ENCODE data around the gene RTP5.
"Not testable (repeated sequence)": the region's sequence is repeated elsewhere in the genome, so short reads cannot be mapped to it uniquely, and the experiment has no call there.

RTP5 gene

DNA sequence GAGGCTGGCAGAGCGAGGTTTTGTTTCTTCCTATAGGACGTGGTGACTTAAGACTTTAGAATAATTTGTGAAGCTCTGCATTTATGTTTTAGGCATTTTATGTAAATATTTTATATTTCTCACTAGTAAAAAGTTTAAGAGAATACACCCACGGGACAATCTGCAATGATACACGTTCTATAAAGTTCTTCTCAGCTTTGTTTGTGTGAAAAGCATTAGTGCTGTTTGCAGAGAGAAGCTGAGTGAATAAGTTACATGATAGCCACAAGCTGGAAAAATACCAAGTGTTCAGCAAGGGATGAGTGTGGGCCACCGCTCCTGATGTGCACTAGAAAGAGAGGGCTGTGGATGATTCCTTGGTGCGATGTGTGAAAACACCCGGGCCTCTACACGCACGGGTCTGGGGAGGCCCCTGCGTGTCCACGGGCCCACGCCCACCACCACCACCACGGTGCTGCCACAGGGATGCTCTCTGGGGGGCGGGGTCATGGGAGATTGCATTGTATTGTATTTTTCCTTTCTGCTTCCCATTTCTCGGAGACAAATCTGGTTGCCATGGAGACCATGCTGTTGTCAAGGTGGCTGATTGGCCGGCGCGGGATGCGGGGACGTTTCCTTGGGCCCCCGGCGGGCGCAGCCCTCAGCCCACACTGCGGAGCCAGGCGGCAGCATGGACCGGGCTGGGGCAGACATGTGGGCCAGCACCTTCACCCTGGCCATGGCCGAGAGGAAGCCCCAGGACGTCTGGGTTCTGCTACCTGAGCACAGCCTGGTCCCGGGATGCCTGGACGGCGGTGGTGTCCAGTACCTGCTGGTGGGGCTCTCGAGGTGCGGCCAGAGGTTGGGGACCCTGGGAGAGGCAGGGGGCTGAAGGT, at the start of gene RTP5:
RTP5 (plus strand) TSS at position 643 of the 875 bp plus-strand sequence; CDS start at position 671, 28 bp downstream.
- DNase-seq (ENCODE audit: low read depth), result no peak

DNA sequence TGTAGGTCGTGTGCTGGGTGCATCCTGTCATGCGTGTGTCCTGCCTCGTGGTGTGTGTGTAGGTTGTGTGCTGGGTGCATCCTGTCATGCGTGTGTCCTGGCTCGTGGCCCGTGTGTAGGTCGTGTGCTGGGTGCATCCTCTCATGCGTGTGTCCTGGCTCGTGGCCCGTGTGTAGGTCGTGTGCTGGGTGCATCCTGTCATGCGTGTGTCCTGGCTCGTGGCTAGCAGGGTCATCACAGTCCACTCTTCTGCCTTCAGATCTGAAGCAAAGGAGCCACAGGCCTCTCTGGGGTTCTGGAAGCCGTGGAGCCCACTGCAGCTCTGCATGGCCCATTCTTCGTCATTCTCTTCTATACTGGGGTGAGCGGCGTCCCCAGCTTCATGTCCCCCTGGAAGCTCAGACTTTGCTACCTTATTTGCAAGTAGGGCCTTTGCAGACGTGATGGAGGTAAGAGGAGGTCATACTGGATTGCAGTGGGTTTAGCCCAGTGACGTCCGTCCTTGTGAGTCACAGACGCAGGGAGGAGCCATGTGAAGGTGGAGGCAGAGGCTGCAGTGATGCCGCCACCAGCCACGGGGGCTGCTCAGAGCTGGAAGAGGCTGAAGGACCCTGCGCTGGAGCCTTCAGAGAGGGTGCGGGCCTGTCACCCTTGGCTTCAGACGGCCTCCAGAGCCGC, 49.4 kb upstream of the RTP5 start:
- not testable (repeated sequence) for DNase-seq (ENCODE audit: low read depth)

DNA sequence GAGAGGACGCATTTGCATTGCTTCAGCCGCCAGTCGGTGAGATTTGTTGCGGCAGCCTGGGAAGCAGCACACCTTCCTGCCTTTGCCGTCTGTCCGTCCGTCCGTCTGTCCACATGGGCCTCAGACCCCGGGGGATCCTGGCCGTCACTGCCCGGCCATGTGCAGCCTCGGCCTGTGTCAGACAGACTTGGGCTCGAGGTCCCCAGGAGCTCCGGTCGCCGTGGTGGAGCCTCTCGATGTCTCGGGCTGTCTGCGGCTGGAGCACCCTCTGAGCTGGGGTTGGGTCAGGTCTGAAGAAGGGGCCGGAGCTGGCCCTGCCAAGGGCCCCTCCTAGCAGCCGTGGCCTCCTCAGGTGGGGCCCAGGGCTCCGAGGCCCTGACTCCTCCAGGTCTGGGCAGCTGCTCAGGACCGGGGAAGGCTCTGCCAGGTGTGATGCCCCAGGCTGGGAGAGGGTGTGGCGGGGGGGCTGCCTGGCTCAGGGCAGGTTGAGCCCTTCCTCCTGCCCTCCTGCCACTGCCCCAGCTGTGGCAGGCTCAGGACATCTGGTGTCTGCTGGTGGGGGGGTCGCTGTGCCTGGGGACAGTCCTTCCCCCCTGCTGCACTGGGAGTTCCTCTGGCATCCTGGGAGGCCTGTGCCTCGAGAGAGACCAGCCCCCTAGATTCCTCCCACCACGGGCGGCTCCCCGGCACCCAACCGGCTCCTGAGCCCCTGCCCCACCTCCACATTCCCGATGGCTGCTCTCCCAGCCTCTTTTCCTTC, 48.7 kb upstream of the RTP5 start:
- DNase-seq (ENCODE audit: low read depth), result no peak

DNA sequence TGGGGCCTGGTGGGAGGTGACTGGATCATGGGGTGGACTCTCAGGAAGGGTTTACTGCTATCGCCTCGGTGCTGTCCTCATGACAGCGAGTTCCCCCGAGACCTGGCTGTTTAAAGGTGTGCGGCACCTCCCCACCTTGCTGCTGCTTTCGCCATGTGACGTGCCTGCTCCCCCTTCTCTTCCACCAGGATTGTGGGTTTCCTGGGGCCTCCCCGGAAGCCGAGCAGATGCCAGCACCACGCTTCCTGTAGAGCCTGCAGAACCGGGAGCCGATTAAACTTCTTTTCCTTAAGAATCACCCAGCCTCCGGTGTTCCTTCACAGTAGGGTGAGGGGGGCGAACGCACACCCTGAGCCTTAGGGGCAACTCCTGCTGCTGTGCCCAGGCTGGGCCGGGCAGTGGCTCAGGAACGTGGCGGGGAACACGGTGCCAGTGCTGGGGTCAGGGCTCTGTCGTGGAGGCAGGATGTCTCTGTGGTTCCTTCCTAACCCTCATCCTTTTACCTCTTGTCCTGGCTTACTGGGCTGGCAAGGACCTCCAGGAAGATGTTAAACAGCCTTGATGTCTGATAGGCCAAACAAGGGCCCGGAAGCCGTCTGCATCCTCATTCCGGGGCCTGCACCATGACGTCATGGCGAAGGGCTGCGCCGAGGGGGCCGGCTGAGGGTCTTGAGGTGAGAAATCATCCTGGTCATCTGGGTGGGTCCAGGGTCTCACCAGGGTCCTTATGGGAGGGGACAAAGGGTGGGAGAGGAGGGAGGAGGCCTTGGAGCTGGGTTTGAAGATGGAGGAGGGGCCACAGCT, 47.9 kb upstream of the RTP5 start:
- no peak for DNase-seq (ENCODE audit: low read depth)

DNA sequence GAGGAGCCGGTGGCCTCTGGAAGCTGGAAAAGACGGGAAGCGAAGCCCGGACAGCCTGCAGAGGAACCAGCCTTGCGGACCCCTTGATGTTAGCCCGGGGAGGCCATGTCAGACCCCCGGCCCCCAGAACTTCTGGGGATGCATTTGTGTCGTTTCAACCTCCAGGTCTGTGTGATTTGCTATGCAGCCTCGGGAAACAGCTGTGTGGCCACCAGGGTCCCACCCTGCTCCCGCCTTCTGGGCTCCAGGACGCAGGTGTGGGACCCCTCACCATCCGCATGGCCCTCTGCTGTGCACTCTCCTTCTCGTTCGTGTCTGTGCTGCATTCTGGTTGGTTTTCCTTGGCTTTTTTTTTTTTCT, 47.3 kb upstream of the RTP5 start:
- DNase-seq (ENCODE audit: low read depth), result no peak

DNA sequence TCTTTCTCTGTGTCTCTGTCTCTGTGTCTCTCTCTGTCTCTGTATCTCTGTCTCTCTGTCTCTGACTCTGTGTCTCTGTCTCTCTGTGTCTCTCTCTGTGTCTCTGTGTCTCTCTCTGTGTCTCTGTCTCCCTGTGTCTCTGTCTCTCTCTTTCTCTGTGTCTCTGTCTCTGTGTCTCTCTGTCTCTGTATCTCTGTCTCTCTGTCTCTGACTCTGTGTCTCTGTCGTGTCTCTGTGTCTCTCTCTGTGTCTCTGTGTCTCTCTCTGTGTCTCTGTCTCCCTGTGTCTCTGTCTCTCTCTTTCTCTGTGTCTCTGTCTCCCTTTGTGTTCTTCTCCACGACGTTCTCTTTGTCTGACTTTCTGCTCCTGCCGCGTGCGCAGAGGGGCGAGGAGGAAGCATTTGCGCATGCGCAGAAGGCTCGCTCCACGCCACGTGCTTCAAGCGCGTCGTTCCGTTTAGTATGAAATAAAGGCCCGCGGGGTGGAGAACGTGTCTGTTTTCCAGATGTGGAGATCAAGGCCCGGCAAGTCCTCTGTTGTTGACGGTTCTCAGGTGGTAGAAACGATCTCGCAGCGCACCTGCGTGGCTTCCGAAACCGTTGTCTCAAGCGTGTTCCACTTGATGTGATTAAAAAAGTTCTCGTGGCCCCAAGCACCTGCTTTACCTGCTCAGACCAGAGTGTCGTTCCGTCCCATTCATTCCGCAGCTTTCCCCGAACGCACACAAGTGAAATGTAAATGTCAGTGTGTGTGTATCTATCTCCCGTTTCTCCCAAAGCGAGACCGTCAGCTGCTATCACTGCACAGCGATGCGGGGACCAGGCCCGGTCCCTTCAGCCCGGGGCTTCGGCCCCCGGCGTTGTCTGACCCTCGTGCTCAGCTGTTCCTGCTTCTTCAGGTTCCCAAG, 45.7 kb upstream of the RTP5 start:
- not testable (repeated sequence) for DNase-seq (ENCODE audit: low read depth)

DNA sequence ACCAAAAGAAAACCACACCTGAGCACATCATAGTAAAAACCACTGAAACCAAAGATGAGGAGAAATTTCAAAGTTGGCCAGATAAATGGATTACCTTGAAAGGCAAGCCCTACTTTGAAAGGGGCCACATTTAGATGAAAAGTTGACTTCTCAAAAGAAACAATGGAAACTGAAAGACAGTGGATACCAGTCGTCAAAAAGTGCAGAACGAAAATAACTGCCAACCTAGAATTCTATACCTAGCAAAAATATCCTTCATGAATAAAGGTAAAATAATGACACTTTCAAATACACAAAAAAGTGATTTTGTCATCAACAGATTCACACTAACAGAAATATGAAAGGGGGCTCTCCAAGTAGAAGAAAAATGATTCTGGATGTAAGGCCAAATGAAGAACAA, 42.1 kb upstream of the RTP5 start:
- no peak for DNase-seq (ENCODE audit: low read depth)

DNA sequence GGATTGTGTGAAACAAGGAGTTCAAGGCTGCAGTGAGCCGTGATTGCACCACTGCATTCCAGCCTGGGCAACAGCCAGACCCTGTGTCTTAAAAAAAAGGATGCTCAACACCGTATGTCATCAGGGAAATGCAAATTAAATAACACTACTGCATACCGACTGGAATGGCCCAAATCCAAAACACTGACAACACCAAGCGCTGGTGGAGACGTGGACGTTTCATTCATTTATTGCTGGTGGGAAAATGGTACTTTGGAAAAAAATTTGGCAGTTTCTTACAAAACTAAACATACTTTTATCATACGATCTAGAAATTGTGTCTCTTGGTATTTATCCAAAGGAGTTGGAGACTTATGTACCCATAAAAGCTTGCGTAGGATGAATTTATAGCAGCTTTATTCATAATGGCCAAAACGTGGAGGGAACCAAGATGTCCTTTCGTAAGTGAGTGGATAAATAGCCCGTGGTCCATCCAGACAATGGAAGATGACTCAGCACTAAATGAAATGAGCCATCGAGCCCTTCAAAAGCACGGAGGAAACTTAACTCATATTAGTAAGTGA, 36.3 kb upstream of the RTP5 start:
- DNase-seq (ENCODE audit: low read depth), result peak; percentile 40

DNA sequence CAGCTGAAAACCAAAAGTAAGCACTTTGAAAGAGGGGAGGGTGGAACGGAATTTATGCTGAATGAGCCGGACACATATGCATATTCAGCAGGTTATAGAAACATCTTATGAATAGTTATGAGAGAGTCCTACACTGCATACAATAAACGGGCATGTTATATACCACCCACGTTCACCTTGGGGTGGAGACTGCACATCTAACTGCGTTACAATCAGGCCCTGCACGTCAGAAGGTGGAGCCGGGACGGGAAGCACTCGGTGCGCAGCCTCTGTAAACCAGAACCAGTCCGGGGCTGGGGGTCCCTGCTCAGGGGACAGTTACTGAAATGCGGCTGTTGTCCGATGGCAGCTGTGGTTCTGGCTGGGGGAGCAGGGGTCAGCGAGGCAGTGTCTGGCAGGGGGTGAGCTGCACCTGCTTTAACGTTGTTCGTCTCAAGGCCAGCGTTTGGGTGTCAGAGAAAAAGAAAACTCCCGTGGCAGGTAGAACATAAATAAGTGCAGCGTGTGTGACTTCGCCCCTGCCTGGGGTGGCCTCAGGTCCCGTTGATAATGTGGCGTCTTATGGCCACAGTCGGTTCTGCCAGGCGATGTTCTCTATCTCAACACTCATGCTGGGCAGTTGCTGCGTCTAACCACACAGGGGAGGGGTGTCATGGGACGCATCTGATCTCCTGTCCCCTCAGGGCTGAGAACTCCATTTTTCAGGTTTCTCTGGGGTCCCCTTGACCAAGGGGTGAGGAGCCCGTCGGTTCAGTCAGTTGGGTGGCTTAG, 35.6 kb upstream of the RTP5 start:
- not testable (repeated sequence) for DNase-seq (ENCODE audit: low read depth)

DNA sequence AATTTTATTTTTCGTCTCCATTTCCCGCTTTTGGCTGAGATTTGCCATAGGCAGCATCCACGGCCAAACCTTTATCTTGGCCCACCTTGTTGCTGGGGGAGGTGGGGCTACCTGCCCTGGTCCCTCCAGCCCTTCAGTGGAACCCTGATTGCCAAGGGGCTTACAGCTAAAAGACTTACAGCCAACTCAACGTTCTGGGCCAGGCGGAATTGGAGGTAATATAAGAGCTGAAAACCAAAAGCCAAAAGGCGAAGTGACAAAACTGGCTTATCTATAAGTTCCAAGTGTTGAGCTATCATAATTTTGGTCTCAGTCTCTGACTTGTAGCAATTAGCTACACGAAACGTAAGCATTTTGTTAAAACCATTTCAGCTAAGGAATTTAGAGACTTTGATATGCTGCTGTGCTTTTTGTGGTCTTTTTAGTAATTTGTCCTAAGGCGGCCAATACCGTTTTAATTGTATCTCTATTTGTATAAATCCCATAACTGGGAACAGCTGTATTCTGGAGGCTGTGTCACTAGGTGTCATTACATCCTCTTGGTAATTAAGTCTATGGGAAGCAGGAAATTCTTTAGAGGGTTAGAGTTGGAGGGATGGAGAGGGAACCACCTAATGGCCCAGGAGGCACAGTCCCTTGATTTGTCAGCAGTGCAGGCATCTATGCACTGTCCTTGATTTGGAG, 34.9 kb upstream of the RTP5 start:
- DNase-seq (ENCODE audit: low read depth), result no peak

DNA sequence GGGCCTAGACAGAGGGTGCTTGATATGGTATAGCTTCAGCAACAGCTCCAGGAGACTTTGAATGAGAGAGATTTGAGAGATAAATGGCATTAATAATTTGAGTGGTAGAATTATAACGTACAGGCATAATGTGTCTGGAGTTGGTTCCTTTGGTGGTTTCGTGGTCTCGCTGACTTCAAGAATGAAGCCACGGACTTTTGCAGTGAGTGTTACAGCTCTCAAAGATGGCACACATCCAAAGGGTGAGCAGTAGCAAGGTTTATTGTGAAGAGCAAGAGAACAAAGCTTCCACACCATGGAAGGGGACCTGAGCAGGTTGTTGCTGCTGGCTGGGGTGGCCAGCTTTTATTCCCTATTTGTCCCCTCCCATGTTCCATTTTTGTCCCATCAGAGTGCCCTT, 33.9 kb upstream of the RTP5 start:
- no peak for DNase-seq (ENCODE audit: low read depth)

DNA sequence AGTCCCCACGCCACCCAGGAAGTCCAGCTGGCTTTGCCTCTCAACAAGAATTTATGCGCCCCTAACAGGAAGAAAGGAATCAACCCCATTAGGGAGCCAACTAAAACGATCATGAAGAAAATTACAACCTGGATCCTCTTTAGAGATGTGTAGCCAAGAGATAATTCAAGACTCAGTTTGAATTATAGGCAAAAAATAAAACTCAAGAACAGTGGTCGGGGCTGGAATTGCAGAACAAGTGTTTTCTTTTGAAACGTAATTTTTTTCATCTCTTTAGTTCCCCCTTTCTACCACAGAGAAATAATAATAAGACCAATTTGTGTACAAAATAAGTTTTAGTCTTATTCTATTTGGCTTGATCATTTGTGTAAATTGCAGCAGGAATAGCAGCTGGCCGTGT, 33.2 kb upstream of the RTP5 start:
- DNase-seq (ENCODE audit: low read depth), result no peak

DNA sequence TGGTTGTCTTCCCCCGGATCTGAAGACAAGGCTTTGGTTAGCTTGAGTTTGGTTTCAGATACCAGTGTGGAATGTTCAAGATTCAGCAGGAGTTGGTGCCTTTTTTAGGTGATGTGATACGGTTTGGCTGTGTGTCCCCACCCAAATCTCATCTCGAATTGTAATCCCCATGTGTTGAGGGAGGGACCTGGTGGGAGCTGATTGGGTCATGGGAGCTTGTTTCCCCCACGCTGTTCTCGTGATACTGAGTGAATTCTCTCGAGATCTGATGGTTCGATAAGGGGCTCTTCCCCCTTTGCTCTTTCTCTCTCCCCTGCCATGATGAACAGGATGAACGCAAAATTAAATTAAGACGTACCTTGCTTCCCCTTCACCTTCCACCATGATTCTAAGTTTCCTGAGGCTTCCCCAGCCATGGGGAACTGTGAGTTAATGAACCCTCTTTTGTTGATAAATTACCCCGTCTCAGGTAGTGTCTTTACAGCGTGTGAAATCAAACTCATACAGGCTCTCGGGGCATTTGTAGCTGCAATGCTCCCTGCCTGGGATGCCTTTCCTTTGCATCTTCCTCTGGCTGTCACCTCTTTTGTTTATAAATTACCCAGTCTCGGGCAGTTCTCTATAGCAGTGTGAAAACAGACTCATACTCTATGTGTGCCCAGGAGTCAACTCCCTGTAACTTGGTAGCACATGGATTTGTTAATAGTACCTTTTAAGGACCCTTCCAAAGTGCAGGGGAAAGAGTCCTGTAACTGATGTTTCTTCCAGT, 32.1 kb upstream of the RTP5 start:
- DNase-seq (ENCODE audit: low read depth), result no peak

DNA sequence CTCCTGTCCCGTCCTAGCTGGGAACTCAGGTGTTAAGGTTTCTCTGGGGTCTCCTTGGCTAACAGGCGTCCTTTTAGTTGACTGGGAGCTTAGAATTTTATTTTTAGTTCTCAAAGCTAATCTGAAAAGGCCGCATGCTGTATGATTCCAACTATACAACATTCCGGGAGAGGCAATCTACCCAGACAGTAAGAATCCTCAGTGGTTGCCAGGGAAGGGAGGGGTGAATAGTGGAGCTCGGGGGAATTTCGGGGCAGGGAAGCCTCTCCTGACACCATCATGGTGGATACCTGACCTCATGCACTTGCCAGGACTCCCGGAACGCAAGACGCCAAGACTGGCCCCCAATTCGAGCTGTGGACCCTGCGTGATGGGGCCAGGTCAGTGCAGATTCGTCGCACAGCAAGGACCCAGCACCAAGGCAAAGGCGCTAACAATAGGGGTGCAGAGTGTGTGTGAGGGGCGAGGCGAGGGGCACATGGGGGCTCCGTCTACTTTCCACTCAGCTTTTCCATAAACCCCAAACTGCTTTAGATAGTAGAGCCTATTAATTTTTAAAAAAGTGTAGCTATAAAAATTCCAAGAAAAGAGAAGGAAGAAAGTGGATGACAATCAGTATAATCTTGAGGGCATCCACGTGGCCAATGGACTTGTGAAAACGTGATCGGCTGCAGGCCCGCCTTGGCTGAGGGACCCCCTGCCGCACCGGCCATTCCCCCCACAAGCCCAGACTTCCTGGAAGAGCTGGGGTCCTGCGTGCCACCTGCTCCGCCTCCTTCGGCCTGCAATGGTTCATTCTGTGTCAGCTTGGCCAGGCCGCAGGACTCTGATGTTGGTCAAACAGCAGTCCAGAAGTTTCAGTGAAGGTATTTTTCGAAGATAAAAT, 28.1 kb upstream of the RTP5 start:
- no peak for DNase-seq (ENCODE audit: low read depth)

DNA sequence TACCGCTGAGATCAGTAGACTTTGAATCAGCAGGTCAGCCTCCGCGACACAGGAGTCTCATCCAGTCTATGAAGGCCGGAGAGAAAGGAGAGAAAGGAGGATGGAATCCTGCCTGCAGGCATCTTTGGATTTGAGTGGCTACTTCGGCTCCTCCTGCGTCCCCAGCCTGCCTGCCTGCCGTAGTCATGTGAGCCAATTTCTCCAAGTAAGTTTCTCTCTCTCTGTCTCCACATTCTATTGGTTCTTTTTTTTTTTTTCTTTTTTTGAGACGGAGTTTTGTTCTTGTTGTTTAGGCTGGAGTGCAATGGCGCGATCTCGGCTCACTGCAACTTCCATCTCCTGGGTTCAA, 27.5 kb upstream of the RTP5 start:
- DNase-seq (ENCODE audit: low read depth), result no peak

DNA sequence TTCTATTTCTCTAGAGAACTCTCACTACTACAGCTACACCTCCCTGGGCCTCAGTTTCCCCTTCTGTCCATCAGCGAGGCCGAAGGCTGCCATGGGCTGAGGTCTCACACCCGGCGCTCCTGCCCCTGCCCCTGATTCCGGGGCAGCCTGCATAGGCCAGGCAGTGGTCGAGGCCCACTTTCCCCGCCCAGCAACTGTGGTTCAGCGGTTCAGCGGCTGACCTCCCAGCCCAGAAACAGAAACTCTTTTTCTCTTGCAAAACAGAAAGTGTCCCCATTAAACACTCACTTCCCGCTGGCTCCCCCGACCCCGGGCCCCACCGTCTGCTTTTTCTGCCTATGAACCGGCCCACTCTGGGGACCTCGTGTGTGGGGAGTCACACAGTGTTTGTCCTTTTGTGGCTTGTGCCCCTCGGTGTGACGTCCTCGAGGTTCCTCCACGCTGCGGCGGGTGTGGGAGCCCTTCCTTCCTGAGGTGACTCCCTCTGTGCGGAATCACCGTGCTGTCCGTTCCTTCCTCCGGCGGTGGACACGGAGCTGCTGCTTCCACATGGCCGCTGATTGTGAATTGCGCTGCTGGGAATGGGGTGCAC, 26.8 kb upstream of the RTP5 start:
- no peak for DNase-seq (ENCODE audit: low read depth)
